Pancreas (tissue), 10 donors: ENCODE results near the gene TGFA. TPM values are rescaled to one million over a fixed set of nuclear protein-coding genes. Genes with fewer than 3 reads are reported as not detected.

Experiments used
- ATAC-seq, 4 donors: fragments of 200-7000 bp; cut with Tn5 transposase; one replicate each; pipeline versions ENCODE4 v1.8.0 to v1.9.1; 2020; ENCODE audit warnings: mild to moderate bottlenecking in 4 of 4, moderate library complexity in 4 of 4
- DNase-seq, 6 donors: peaks; one replicate each; pipeline ENCODE4 v3.0.0-alpha.2; 2020
- FAIRE-seq: peaks from 2 replicates; lab custom pipeline; 2012; peaks lifted over from hg19 to GRCh38; lab: Jason Lieb, UNC
- H3K27ac ChIP-seq, 4 donors: fragments of 200-600 bp; sonication (generic); 1 replicate in 3 of 4; 2 replicates in 1 of 4; pipeline versions ENCODE4 v1.5.0 to v1.8.0; 2020
- H3K27me3 ChIP-seq, 4 donors: fragments of 200-600 bp; one replicate each; pipeline ENCODE4 v1.8.0; 2021
- H3K36me3 ChIP-seq, 3 donors: fragments of 200-600 bp; sonication (generic) in 1 of 3; one replicate each; pipeline versions ENCODE4 v1.5.0 to v1.8.0; 2020 to 2021
- H3K4me1 ChIP-seq, 3 donors: fragments of 200-600 bp; one replicate each; pipeline ENCODE4 v1.8.0; 2021
- H3K4me3 ChIP-seq, 4 donors: fragments of 200-600 bp; sonication (generic) in 2 of 4; one replicate each; pipeline versions ENCODE4 v1.5.0 to v1.8.0; 2020 to 2021
- H3K9me3 ChIP-seq, 4 donors: fragments of 200-600 bp; one replicate each; pipeline ENCODE4 v1.8.0; 2021
- CTCF ChIP-seq, 4 donors: fragments of 200-600 bp; sonication (generic) in 3 of 4; IDR thresholded peaks; one replicate each; pipeline versions ENCODE4 v1.5.0 to v1.8.0; 2021; ENCODE audit warnings: antibody characterized with exemption in 4 of 4
- WGBS, 2 donors: extraction: QIAGEN DNeasy Blood & Tissue Kit; methylation state at CpG; one replicate each; pipeline ENCODE4 v1.1.7; 2013; 5-methylcytosine and 5-hydroxymethylcytosine counted together
- intact Hi-C, 3 donors: fragments of 100-400 bp; cut with DNase I; formaldehyde crosslinking; loops; one replicate each; pipeline versions ENCODE4 v1.11.1 to v1.14.2; 2022
- polyA plus RNA-seq, 2 donors: library from polyadenylated mRNA; stranded (reverse); fragments of 200-250 nt; gene quantifications; one replicate each; pipeline ENCODE4 v1.2.3, GENCODE V29; 2013
- total RNA-seq, 6 donors: library from RNA; stranded (reverse); fragmentation: NEBNext Ultra II Directional in 4 of 6; extraction: Animal tissue kit (Norgen Biotek cat#: 25700) in 4 of 6; gene quantifications; one replicate each; pipeline versions ENCODE4 v1.2.1 to v1.2.4, GENCODE V29; 2021 to 2023
- donor health status: healthy with polysubstance abuse.
- donor health status: DM: no; HTN: no; CAD: no; lungs with moderate emphysema.
- donor health status: DM: no; HTN: no; CAD: no.
- donor health status: control.
- donor health status: control.
- donor health status: Bipolar disorder and iron deficiency.
- donor health status: DM: yes; HTN: yes; CAD: no.
- donor health status: DM: no; HTN: no; CAD: no.
- donor health status: DM: no; HTN: no; CAD: no.
- donor health status: DM: yes; HTN: yes; CAD: no.

The TGFA gene
- total and polyA plus RNA-seq, 8 donors: 3.8 to 13.2 (median 7.4) TPM

GRCh38 chr2:70496819-70497218, 56.8 kb downstream of the TGFA start:
- no peaks in the 10 kb centered on the region for H3K4me1 ChIP-seq
- H3K4me3 ChIP-seq: no peak overlapping the region
- TF ChIP-seq CTCF (IDR thresholded peaks at IDR 0.05): no peak
- H3K27me3 ChIP-seq: no peaks in the 10 kb centered on the region
- 84 to 85% methylated on average over 5 of the region's 5 CpGs for WGBS, 2 donors
- intact Hi-C loops: no loop called here
- DNase-seq: no peak
- H3K36me3 ChIP-seq: no peaks in the 10 kb centered on the region
- ATAC-seq: no peak
- FAIRE-seq: no peak
- H3K9me3 ChIP-seq: no peaks in the 10 kb centered on the region
- H3K27ac ChIP-seq: no peak overlapping the region

- H3K36me3 ChIP-seq: no peaks in the 10 kb centered on the region
- no peak overlapping the region for H3K27ac ChIP-seq
- no peak overlapping the region for H3K4me3 ChIP-seq
- ATAC-seq: no peak
- WGBS, 2 donors: 74 to 82% methylated on average over 3 of the region's 3 CpGs
- no peaks in the 10 kb centered on the region for H3K27me3 ChIP-seq
- H3K4me1 ChIP-seq: no peaks in the 10 kb centered on the region
- intact Hi-C loops: no loop called here
- DNase-seq: no peak
- no peak for TF ChIP-seq CTCF (IDR thresholded peaks at IDR 0.05)
- no peaks in the 10 kb centered on the region for H3K9me3 ChIP-seq
- FAIRE-seq: no peak
These were observed 59.2 kb downstream of the TGFA start for GRCh38 chr2:70494293-70494886.

GRCh38 chr2:70490381-70490780, 63.2 kb downstream of the TGFA start:
- Histone ChIP-seq H3K36me3 (no peaks in the 10 kb centered on the region), H3K4me1 (no peaks in the 10 kb centered on the region), H3K27ac (no peak overlapping the region), H3K9me3 (no peaks in the 10 kb centered on the region), H3K27me3 (no peaks in the 10 kb centered on the region), H3K4me3 (no peak overlapping the region)
- no peak for ATAC-seq
- DNase-seq: no peak
- TF ChIP-seq CTCF (IDR thresholded peaks at IDR 0.05): no peak
- no peak for FAIRE-seq
- intact Hi-C loops: no loop called here
- WGBS, 2 donors: 74 to 80% methylated on average over 5 of the region's 5 CpGs

GRCh38 chr2:70489165-70489564, 64.5 kb downstream of the TGFA start:
- ATAC-seq (no peak), DNase-seq (no peak), FAIRE-seq (no peak)
- H3K27ac ChIP-seq: no peak overlapping the region
- intact Hi-C loops: no loop called here
- no peaks in the 10 kb centered on the region for H3K27me3 ChIP-seq
- H3K4me1 ChIP-seq: no peaks in the 10 kb centered on the region
- H3K4me3 ChIP-seq: no peak overlapping the region
- no peak for TF ChIP-seq CTCF (IDR thresholded peaks at IDR 0.05)
- no peaks in the 10 kb centered on the region for H3K36me3 ChIP-seq
- H3K9me3 ChIP-seq: no peaks in the 10 kb centered on the region
- 87 to 93% methylated on average over 10 of the region's 10 CpGs for WGBS, 2 donors

GRCh38 chr2:70484086-70484485, 69.5 kb downstream of the TGFA start:
- no peaks in the 10 kb centered on the region for H3K36me3 ChIP-seq
- H3K27ac ChIP-seq: no peak overlapping the region
- intact Hi-C loops: no loop called here
- no peak for TF ChIP-seq CTCF (IDR thresholded peaks at IDR 0.05)
- 85 to 86% methylated on average over 1 of the region's 1 CpG for WGBS, 2 donors
- FAIRE-seq (no peak), DNase-seq (no peak), ATAC-seq (no peak)
- no peaks in the 10 kb centered on the region for H3K27me3 ChIP-seq
- H3K4me3 ChIP-seq: no peak overlapping the region
- no peaks in the 10 kb centered on the region for H3K4me1 ChIP-seq
- no peaks in the 10 kb centered on the region for H3K9me3 ChIP-seq
